OCI-LY7 (cell line): ENCODE measurements around the gene JDP2. TPM values are rescaled to one million over a fixed set of nuclear protein-coding genes. Genes with fewer than 3 reads are reported as not detected.

Source experiments
- BruUV-seq: library from RNA; stranded (reverse); fragments of 400-500 nt; replicated peaks from 2 replicates; lab custom pipeline; 2021; lab: Mats Ljungman, UMichigan
- CTCF ChIA-PET: fragments of 300-600 bp; sonication (Branson Sonifier 250); formaldehyde crosslinking; loops from one replicate; lab custom pipeline; 2022; ENCODE audit warnings: antibody characterized with exemption; ENCODE audit not compliant: unreplicated experiment; lab: Charles Lee
- POLR2A ChIA-PET: fragments of 300-600 bp; sonication (Branson Sonifier 250); formaldehyde crosslinking; loops from one replicate; lab custom pipeline; 2022; ENCODE audit warnings: antibody characterized with exemption; lab: Charles Lee
- DNase-seq: peaks from one replicate; pipeline ENCODE4 v3.0.0-alpha.2; 2015; ENCODE audit warnings: low spot score
- H2AFZ ChIP-seq: fragments of 200-600 bp; sonication (generic), shearing (Covaris generic); 2 replicates; pipeline ENCODE4 v1.6.1; 2014; ENCODE audit warnings: mild to moderate bottlenecking, antibody characterized with exemption, low read length, moderate library complexity
- H3K27ac ChIP-seq: fragments of 200-600 bp; sonication (generic); 2 replicates; pipeline ENCODE4 v1.5.1; 2014; ENCODE audit warnings: mixed run types, low read depth, mild to moderate bottlenecking, moderate library complexity, low read length, inconsistent platforms; ENCODE audit not compliant: poor library complexity, severe bottlenecking
- H3K36me3 ChIP-seq: fragments of 200-600 bp; sonication (generic); 2 replicates; pipeline ENCODE4 v1.6.1; 2014; ENCODE audit warnings: mild to moderate bottlenecking, antibody characterized with exemption, low read length, moderate library complexity, mixed read lengths; ENCODE audit not compliant: insufficient read depth
- H3K4me1 ChIP-seq: fragments of 200-600 bp; sonication (generic); 2 replicates; pipeline ENCODE4 v1.5.1; 2014; ENCODE audit warnings: mild to moderate bottlenecking, low read length; ENCODE audit not compliant: insufficient read depth, poor library complexity, severe bottlenecking
- H3K4me2 ChIP-seq: fragments of 200-600 bp; sonication (generic); 2 replicates; pipeline ENCODE4 v1.6.1; 2014; ENCODE audit warnings: mild to moderate bottlenecking, low read length
- H3K4me3 ChIP-seq: fragments of 200-600 bp; sonication (generic); 2 replicates; pipeline ENCODE4 v1.5.1; 2014; ENCODE audit warnings: mild to moderate bottlenecking, low read depth, low read length; ENCODE audit not compliant: poor library complexity, severe bottlenecking
- H3K79me2 ChIP-seq: fragments of 200-600 bp; sonication (generic); 2 replicates; pipeline ENCODE4 v1.6.1; 2016; ENCODE audit warnings: low read depth, mild to moderate bottlenecking, low read length, moderate library complexity, mixed read lengths; ENCODE audit not compliant: insufficient read depth
- H3K9me2 ChIP-seq: fragments of 200-600 bp; sonication (generic); 2 replicates; pipeline ENCODE4 v1.6.1; 2016; ENCODE audit warnings: mild to moderate bottlenecking, low read length, mixed read lengths; ENCODE audit not compliant: insufficient read depth
- H3K9me3 ChIP-seq: fragments of 200-600 bp; sonication (generic); 2 replicates; pipeline ENCODE4 v1.6.1; 2014; ENCODE audit warnings: mild to moderate bottlenecking, mixed run types, low read length, mixed read lengths
- H4K20me1 ChIP-seq: fragments of 200-600 bp; sonication (generic); 2 replicates; pipeline ENCODE4 v1.6.1; 2014; ENCODE audit warnings: mild to moderate bottlenecking, antibody characterized with exemption, low read length, moderate library complexity, mixed read lengths; ENCODE audit not compliant: insufficient read depth
- EZH2phosphoT487 ChIP-seq: fragments of 200-600 bp; sonication (generic); IDR thresholded peaks from 2 replicates; pipeline ENCODE4 v1.6.1; 2018; ENCODE audit warnings: low read depth, borderline replicate concordance, mild to moderate bottlenecking, mixed run types, antibody characterized with exemption, low read length, moderate library complexity, mixed read lengths
- intact Hi-C: fragments of 100-400 bp; cut with micrococcal nuclease; formaldehyde crosslinking; loops from one replicate; pipeline ENCODE4 v1.10.0; 2022; ENCODE audit not compliant: unreplicated experiment
- total RNA-seq, 2 experiments: library from RNA; depleted of rRNA in 1 of 2; stranded (reverse); fragments of >200 nt in 1 of 2; shearing (Covaris generic) in 1 of 2; gene quantifications; 2 replicates each; pipeline ENCODE4 v1.2.3, GENCODE V29; 2014 to 2022
- TF ChIP-seq, protein P1 (sequence below): fragments of 200-600 bp; sonication (generic); conservative IDR thresholded peaks from 2 replicates; pipeline ENCODE4 v1.5.1; 2014; ENCODE audit warnings: mild to moderate bottlenecking, antibody characterized with exemption, low read length, moderate library complexity, mixed read lengths

JDP2 gene
- total RNA-seq, 2 experiments from 2014 or later = 45.7 to 62.7 TPM

DNA sequence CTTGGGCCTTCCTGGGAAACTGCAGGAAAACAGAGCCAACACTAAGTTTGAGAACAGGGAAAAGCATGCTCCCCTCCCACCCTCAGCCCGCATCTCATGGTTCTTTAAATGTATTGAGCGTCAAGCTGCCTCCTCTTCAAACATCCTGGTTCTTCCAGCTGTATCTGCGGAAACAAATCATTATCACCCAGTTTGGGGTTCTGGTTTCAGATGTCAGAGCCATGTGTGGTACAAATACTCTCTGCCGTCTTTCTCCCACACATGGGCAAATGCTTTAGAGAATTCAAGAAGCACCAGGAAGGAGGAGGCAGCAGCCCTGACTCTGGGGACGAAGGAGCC, 29.1 kb downstream of the JDP2 start:
- no peak overlapping the region for H3K4me2 ChIP-seq
- H3K4me1 ChIP-seq = peaks cover 46% of the 10 kb centered on the region
- peaks cover 57% of the 10 kb centered on the region; the same call in 1 of the 2 replicates for H3K79me2 ChIP-seq
- no TSS peak for BruUV-seq
- H3K9me2 ChIP-seq = no peaks in the 10 kb centered on the region
- no peak overlapping the region for H3K4me3 ChIP-seq
- ChIA-PET CTCF (no interaction called here), POLR2A (interaction anchor here (1.3 kb wide), 1 partner anchor 114 kb away, joined by 3 read pairs; no protein-coding TSS in a partner anchor)
- peaks cover 99% of the 10 kb centered on the region for H3K36me3 ChIP-seq
- intact Hi-C loops = no loop called here
- no peak overlapping the region for H2AFZ ChIP-seq
- no peaks in the 10 kb centered on the region for H4K20me1 ChIP-seq
- DNase-seq = no peak
- TF ChIP-seq, protein P1, sequence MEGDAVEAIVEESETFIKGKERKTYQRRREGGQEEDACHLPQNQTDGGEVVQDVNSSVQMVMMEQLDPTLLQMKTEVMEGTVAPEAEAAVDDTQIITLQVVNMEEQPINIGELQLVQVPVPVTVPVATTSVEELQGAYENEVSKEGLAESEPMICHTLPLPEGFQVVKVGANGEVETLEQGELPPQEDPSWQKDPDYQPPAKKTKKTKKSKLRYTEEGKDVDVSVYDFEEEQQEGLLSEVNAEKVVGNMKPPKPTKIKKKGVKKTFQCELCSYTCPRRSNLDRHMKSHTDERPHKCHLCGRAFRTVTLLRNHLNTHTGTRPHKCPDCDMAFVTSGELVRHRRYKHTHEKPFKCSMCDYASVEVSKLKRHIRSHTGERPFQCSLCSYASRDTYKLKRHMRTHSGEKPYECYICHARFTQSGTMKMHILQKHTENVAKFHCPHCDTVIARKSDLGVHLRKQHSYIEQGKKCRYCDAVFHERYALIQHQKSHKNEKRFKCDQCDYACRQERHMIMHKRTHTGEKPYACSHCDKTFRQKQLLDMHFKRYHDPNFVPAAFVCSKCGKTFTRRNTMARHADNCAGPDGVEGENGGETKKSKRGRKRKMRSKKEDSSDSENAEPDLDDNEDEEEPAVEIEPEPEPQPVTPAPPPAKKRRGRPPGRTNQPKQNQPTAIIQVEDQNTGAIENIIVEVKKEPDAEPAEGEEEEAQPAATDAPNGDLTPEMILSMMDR = no peak
- no peak for TF ChIP-seq EZH2phosphoT487
- no peaks in the 10 kb centered on the region for H3K9me3 ChIP-seq
- H3K27ac ChIP-seq = no peak overlapping the region

DNA sequence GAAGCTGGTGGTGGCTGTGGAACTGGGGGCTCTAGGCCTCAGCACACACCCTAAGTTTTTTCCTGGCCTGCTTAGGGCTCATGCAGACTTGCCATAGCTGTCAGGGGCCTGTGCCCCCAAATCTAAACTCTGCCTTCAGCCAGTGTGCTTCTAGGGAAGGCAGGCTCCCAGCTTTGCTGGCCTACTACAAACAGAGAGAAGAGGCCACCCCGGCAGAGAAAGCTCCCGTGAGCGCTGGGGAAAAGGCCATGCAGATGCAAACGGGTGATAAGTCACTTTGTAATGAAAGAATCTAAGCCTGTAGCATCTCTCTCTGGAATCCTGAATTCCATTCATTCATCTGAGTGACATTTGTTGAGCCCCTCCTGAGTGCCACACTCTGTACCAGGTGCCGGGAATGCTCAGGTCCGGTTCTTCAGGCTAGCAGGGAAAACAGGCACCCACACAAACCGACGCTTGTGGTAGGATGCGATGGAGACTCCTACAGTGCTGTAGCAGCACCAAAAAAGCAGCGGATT, 29.9 kb downstream of the JDP2 start:
- Histone ChIP-seq H3K4me2 (no peak overlapping the region), H3K4me1 (peaks cover 38% of the 10 kb centered on the region), H4K20me1 (no peaks in the 10 kb centered on the region), H3K4me3 (no peak overlapping the region), H3K79me2 (peaks cover 51% of the 10 kb centered on the region; the same call in 1 of the 2 replicates), H3K27ac (no peak overlapping the region), H3K36me3 (peaks cover 99% of the 10 kb centered on the region), H3K9me3 (no peaks in the 10 kb centered on the region), H3K9me2 (no peaks in the 10 kb centered on the region), H2AFZ (no peak overlapping the region)
- ChIA-PET CTCF (interaction anchor here (0.5 kb wide), 1 partner anchor 11 kb away, joined by 3 read pairs; no protein-coding TSS in a partner anchor), POLR2A (interaction anchor here (1.2 kb wide), 1 partner anchor 149 kb away, joined by 5 read pairs; no protein-coding TSS in a partner anchor)
- no peak for TF ChIP-seq EZH2phosphoT487
- no peak for DNase-seq
- intact Hi-C loops = no loop called here
- BruUV-seq = no TSS peak

DNA sequence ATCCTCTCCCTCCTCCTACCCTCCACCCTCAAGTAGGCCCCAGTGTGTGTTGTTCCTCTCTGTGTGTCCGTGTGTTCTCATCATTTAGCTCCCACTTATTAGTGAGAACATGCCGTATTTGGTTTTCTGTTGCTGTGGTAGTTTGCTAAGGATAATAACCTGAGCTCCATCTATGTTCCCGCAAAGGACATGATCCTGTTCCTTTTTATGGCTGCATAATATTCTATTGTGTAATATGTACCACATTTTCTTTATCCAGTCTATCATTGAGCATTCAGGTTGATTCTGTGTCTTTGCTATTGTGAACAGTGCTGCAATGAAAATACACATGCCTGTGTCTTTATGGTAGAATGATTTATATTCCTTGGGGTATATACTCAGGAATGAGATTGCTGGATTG, 30.5 kb downstream of the JDP2 start:
- Histone ChIP-seq H3K9me2 (no peaks in the 10 kb centered on the region), H3K4me3 (no peak overlapping the region), H4K20me1 (no peaks in the 10 kb centered on the region), H2AFZ (no peak overlapping the region), H3K36me3 (peaks cover 99% of the 10 kb centered on the region), H3K79me2 (peaks cover 51% of the 10 kb centered on the region; the same call in 1 of the 2 replicates), H3K9me3 (no peaks in the 10 kb centered on the region), H3K4me1 (peaks cover 32% of the 10 kb centered on the region), H3K4me2 (no peak overlapping the region), H3K27ac (no peak overlapping the region)
- POLR2A ChIA-PET = interaction anchor here (1.2 to 1.4 kb wide), 2 partner anchors 37 to 150 kb away, joined by 3 to 5 read pairs; no protein-coding TSS in a partner anchor
- no peak for TF ChIP-seq EZH2phosphoT487
- TF ChIP-seq, protein P1 = no peak
- CTCF ChIA-PET = no interaction called here
- no peak for DNase-seq
- no TSS peak for BruUV-seq
- intact Hi-C loops = no loop called here
